ENCODE results near the gene BCL2.

GRCh38 chr18:63265326-63265725 lies 54.2 kb downstream of the BCL2 start:
- TF ChIP-seq CTCF (IDR thresholded peaks at IDR 0.05): no peak
- TF ChIP-seq POLR2AphosphoS5 (IDR thresholded peaks at IDR 0.05): no peak
- TF ChIP-seq POLR2A (IDR thresholded peaks at IDR 0.05): no peak

Data from transverse colon (tissue), 4 donors.